Osteocyte (in vitro differentiated cells): ENCODE measurements around the gene MTSS2. TPM values are rescaled to one million over a fixed set of nuclear protein-coding genes. Genes with fewer than 3 reads are reported as not detected.

Source experiments
- DNase-seq: peaks from one replicate; pipeline ENCODE4 v3.0.0; 2021; ENCODE audit warnings: mixed read lengths; ENCODE audit not compliant: unreplicated experiment; ENCODE audit errors: extremely low spot score
- H3K27ac Mint-ChIP-seq: one replicate; pipeline ENCODE4 v1.8.0; 2021; ENCODE audit warnings: mild to moderate bottlenecking, mixed read lengths; ENCODE audit not compliant: unreplicated experiment
- H3K27me3 Mint-ChIP-seq: one replicate; pipeline ENCODE4 v1.8.0; 2021; ENCODE audit warnings: mixed read lengths; ENCODE audit not compliant: unreplicated experiment
- H3K36me3 Mint-ChIP-seq: one replicate; pipeline ENCODE4 v1.8.0; 2021; ENCODE audit warnings: mixed read lengths; ENCODE audit not compliant: unreplicated experiment
- H3K4me1 Mint-ChIP-seq: one replicate; pipeline ENCODE4 v1.8.0; 2021; ENCODE audit warnings: mixed read lengths; ENCODE audit not compliant: unreplicated experiment
- H3K4me3 Mint-ChIP-seq: one replicate; pipeline ENCODE4 v1.8.0; 2021; ENCODE audit warnings: mild to moderate bottlenecking, moderate library complexity, mixed read lengths; ENCODE audit not compliant: unreplicated experiment
- H3K9me3 Mint-ChIP-seq: one replicate; pipeline ENCODE4 v1.8.0; 2021; ENCODE audit warnings: mixed read lengths; ENCODE audit not compliant: unreplicated experiment
- CTCF ChIP-seq: fragments of 200-600 bp; sonication (generic); IDR thresholded peaks from 2 replicates; pipeline ENCODE4 v1.5.0; 2021; ENCODE audit warnings: antibody characterized with exemption, mild to moderate bottlenecking, moderate library complexity
- total RNA-seq: library from RNA; stranded (reverse); gene quantifications from 2 replicates; pipeline ENCODE4 v1.2.1, GENCODE V29; 2021

The MTSS2 gene
- total RNA-seq, 1 donor from 2014 or later, result 156 TPM

GRCh38 chr16:70725024-70725911 is 39.4 kb upstream of the MTSS2 start:
- Mint-ChIP-seq H3K9me3 (peaks cover 1% of the 10 kb centered on the region), H3K4me3 (no peak overlapping the region), H3K36me3 (peaks cover 27% of the 10 kb centered on the region), H3K4me1 (no peaks in the 10 kb centered on the region), H3K27ac (no peak overlapping the region), H3K27me3 (no peaks in the 10 kb centered on the region)
- TF ChIP-seq CTCF, result no peak
- no peak for DNase-seq

GRCh38 chr16:70724146-70725023 is 38.5 kb upstream of the MTSS2 start:
- no peak for TF ChIP-seq CTCF
- Mint-ChIP-seq H3K27me3 (no peaks in the 10 kb centered on the region), H3K4me3 (no peak overlapping the region), H3K9me3 (peaks cover 10% of the 10 kb centered on the region), H3K4me1 (no peaks in the 10 kb centered on the region), H3K36me3 (peaks cover 33% of the 10 kb centered on the region), H3K27ac (no peak overlapping the region)
- no peak for DNase-seq

- TF ChIP-seq CTCF, result no peak
Observed at GRCh38 chr16:70723740-70724145, 37.9 kb upstream of the MTSS2 start.

GRCh38 chr16:70721202-70721963 is 35.5 kb upstream of the MTSS2 start:
- Mint-ChIP-seq H3K4me3 (no peak overlapping the region), H3K27ac (no peak overlapping the region), H3K9me3 (peaks cover 14% of the 10 kb centered on the region), H3K27me3 (no peaks in the 10 kb centered on the region), H3K4me1 (peaks cover 18% of the 10 kb centered on the region), H3K36me3 (peaks cover 27% of the 10 kb centered on the region)
- DNase-seq, result no peak
- TF ChIP-seq CTCF, result no peak

More at GRCh38 chr16:70723740-70724145, 37.9 kb upstream of the MTSS2 start:
- H3K36me3 Mint-ChIP-seq, result peaks cover 34% of the 10 kb centered on the region
- DNase-seq, result no peak
- no peaks in the 10 kb centered on the region for H3K4me1 Mint-ChIP-seq
- H3K27ac Mint-ChIP-seq, result no peak overlapping the region
- no peak overlapping the region for H3K4me3 Mint-ChIP-seq
- peaks cover 14% of the 10 kb centered on the region for H3K9me3 Mint-ChIP-seq
- no peaks in the 10 kb centered on the region for H3K27me3 Mint-ChIP-seq
